ENCODE data around the gene LCE1B.

- TF ChIP-seq CTCF (IDR thresholded peaks at IDR 0.05; ENCODE audit: low read depth, low read length, missing input control) (no peak), JUND (IDR thresholded peaks at IDR 0.05) (no peak), YY1 (IDR thresholded peaks at IDR 0.05) (no peak), RXRA (IDR thresholded peaks at IDR 0.05) (no peak)
Measured at GRCh38 chr1:152783095-152783494, 28.7 kb upstream of the LCE1B start.
